ENCODE measurements around the gene PACS1. TPM values are rescaled to one million over a fixed set of nuclear protein-coding genes. Genes with fewer than 3 reads are reported as not detected.

PACS1 gene
- total and polyA plus RNA-seq, 2 donors (not counting 1 experiment from before 2014, with no cell fraction given) = 25.9 to 28.5 TPM

- Histone ChIP-seq H3K79me2 (ENCODE audit: control insufficient read depth, insufficient read depth, low read length) (peaks cover 20% of the 10 kb centered on the region), H3K4me3 (replicated peaks in 1 of 4; ENCODE audit: control extremely low read depth in 1 of 4, insufficient read depth in 1 of 4, low read depth in 3 of 4, low read length in 4 of 4) (no peak overlapping the region), H4K20me1 (ENCODE audit: control insufficient read depth, extremely low read depth, insufficient read depth, low read length) (peaks cover 1% of the 10 kb centered on the region), H3K9me3 (ENCODE audit: control insufficient read depth, insufficient read depth, low read depth, low read length) (no peaks in the 10 kb centered on the region), H3K27ac (ENCODE audit: insufficient read depth, low read length) (peak overlapping the region; percentile 10), H3K36me3 (ENCODE audit: control insufficient read depth, insufficient read depth, low read length) (no peaks in the 10 kb centered on the region), H2AFZ (ENCODE audit: low read length) (no peak overlapping the region), H3K27me3 (ENCODE audit: control insufficient read depth, insufficient read depth, low read length) (no peaks in the 10 kb centered on the region), H3K4me2 (ENCODE audit: extremely low read depth, insufficient read depth, low read length) (peak overlapping the region; percentile 40), H3K4me1 (ENCODE audit: control insufficient read depth, extremely low read depth, insufficient read depth, low read length) (peaks cover 8% of the 10 kb centered on the region), H3K9ac (ENCODE audit: insufficient read depth, low read length) (no peak overlapping the region)
- DNase-seq (ENCODE audit: low read depth in 2 of 2) = peak; percentile 81
- TF ChIP-seq EZH2 (IDR thresholded peaks at IDR 0.05; ENCODE audit: low read length, missing control alignments) (no peak), CTCF (conservative IDR thresholded peaks at IDR 0.05 in 1 of 2, IDR thresholded peaks at IDR 0.05 in 1 of 2; ENCODE audit: low read depth in 1 of 2, low read length in 2 of 2) (no peak)
These were observed 10.2 kb downstream of the PACS1 start for GRCh38 chr11:66080055-66080817.

- Histone ChIP-seq H3K4me1 (ENCODE audit: control insufficient read depth, extremely low read depth, insufficient read depth, low read length) (peaks cover 8% of the 10 kb centered on the region), H3K79me2 (ENCODE audit: control insufficient read depth, insufficient read depth, low read length) (peaks cover 23% of the 10 kb centered on the region), H4K20me1 (ENCODE audit: control insufficient read depth, extremely low read depth, insufficient read depth, low read length) (peaks cover 1% of the 10 kb centered on the region)
These were observed 11.4 kb downstream of the PACS1 start for GRCh38 chr11:66081505-66081904.

More at GRCh38 chr11:66081505-66081904, 11.4 kb downstream of the PACS1 start:
- no peak overlapping the region for H2AFZ ChIP-seq (ENCODE audit: low read length)
- no peak overlapping the region for H3K27ac ChIP-seq (ENCODE audit: insufficient read depth, low read length)
- no peaks in the 10 kb centered on the region for H3K27me3 ChIP-seq (ENCODE audit: control insufficient read depth, insufficient read depth, low read length)
- H3K36me3 ChIP-seq (ENCODE audit: control insufficient read depth, insufficient read depth, low read length) = no peaks in the 10 kb centered on the region
- DNase-seq (ENCODE audit: low read depth in 2 of 2) = peak in 1 of 2 donors; percentile 42
- H3K4me3 ChIP-seq (replicated peaks in 1 of 4; ENCODE audit: control extremely low read depth in 1 of 4, insufficient read depth in 1 of 4, low read depth in 3 of 4, low read length in 4 of 4) = no peak overlapping the region
- no peak for TF ChIP-seq EZH2 (IDR thresholded peaks at IDR 0.05; ENCODE audit: low read length, missing control alignments)
- TF ChIP-seq CTCF (conservative IDR thresholded peaks at IDR 0.05 in 1 of 2, IDR thresholded peaks at IDR 0.05 in 1 of 2; ENCODE audit: low read depth in 1 of 2, low read length in 2 of 2) = no peak
- H3K9me3 ChIP-seq (ENCODE audit: control insufficient read depth, insufficient read depth, low read depth, low read length) = no peaks in the 10 kb centered on the region
- H3K4me2 ChIP-seq (ENCODE audit: extremely low read depth, insufficient read depth, low read length) = no peak overlapping the region
- no peak overlapping the region for H3K9ac ChIP-seq (ENCODE audit: insufficient read depth, low read length)

All from fibroblast of lung (primary cell).